Choroid plexus epithelial cell (primary cell): Measurements from ENCODE around the gene NCAPH2.
"Not testable (repeated sequence)": the region's sequence is repeated elsewhere in the genome, so short reads cannot be mapped to it uniquely, and the experiment has no call there.

Experiments used
- DNase-seq: peaks from one replicate; pipeline ENCODE4 v3.0.0-alpha.2; 2010; ENCODE audit warnings: low read depth
- H3K4me3 ChIP-seq: 2 replicates; pipeline ENCODE4 v1.5.1; 2011; ENCODE audit warnings: low read depth, mild to moderate bottlenecking, control low read depth, low read length, moderate library complexity
- CTCF ChIP-seq: conservative IDR thresholded peaks from 2 replicates; pipeline ENCODE4 v1.5.1; 2011; ENCODE audit warnings: low read depth, mild to moderate bottlenecking, control low read depth, inconsistent platforms, low read length, moderate library complexity

The NCAPH2 gene

GRCh38 chr22:50516068-50516467 lies 8.0 kb downstream of the NCAPH2 start:
- DNase-seq, result no peak
- no peak overlapping the region for H3K4me3 ChIP-seq
- TF ChIP-seq CTCF, result no peak

GRCh38 chr22:50516891-50517290 lies 8.9 kb downstream of the NCAPH2 start:
- no peak overlapping the region for H3K4me3 ChIP-seq
- no peak for TF ChIP-seq CTCF
- no peak for DNase-seq

DNA sequence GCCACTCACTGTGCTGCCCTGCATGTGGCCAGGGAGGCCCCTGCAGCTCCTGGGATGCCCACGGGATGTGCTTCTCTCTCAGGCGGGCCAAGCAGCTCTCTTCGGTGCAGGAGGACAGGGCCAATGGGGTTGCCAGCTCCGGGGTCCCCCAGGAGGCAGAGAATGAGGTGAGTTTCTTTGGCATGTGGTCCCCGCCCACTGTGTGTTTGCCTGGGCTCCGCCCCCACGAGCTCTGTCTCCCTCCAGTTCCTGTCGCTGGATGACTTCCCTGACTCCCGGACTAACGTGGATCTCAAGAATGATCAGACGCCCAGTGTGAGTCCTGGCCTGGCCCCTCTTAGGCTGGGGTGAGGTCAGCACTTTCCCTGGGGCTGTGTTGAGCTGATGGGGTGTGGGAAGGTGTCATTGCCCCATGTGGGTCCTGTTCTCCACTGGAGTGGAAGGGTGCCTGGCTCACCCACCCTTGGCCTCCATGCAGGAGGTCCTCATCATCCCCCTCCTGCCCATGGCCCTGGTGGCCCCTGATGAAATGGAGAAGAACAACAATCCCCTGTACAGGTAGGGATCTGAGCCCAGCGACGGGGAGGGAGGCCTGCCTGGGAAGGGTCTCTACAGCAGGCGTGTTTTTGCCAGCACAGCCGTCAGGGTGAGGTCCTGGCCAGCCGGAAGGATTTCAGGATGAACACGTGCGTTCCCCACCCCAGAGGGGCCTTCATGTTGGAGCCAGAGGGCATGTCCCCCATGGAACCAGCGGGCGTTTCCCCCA lies 9.7 kb downstream of the NCAPH2 start:
- no peak for DNase-seq
- no peak overlapping the region for H3K4me3 ChIP-seq
- TF ChIP-seq CTCF, result no peak

- no peak for DNase-seq
- H3K4me3 ChIP-seq, result no peak overlapping the region
- no peak for TF ChIP-seq CTCF
Measured at GRCh38 chr22:50518606-50519005, 10.6 kb downstream of the NCAPH2 start.

DNA sequence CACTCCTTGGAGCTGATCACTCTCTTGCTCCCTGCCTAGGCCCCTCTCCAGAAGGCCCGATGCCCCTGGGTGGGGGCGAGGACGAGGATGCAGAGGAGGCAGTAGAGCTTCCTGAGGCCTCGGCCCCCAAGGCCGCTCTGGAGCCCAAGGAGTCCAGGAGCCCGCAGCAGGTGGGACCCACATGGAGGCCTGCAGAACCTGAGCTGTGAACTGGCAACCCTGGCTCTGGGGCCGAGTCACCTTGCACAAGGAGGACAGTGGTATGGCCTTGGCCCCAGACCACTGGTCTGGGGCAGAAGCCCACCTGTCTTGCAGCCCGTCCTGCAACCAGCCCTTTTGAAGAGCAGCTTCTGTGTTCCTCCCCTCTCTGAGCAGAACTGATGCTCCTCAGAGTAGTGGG lies 11.1 kb downstream of the NCAPH2 start:
- no peak for DNase-seq
- H3K4me3 ChIP-seq, result no peak overlapping the region
- no peak for TF ChIP-seq CTCF

DNA sequence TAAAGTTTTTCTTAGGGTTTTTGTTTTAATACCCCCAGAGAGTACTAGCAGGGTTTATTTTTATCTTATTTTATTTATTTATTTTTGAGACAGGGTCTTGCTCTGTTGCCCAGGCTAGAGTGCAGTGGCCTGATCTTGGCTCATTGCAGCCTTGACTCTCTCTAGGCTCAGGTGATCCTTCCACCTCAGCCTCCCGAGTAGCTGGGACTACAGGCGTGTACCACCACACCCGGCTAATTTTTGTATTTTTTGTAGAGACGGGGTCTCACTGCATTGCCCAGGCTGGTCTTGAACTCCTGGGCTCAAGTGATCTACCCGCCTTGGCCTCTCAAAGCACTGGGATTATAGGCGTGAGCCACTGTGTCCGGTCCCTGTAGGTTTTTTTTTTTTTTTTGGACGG lies 12.2 kb downstream of the NCAPH2 start:
- H3K4me3 ChIP-seq, DNase-seq: not testable (repeated sequence)

DNA sequence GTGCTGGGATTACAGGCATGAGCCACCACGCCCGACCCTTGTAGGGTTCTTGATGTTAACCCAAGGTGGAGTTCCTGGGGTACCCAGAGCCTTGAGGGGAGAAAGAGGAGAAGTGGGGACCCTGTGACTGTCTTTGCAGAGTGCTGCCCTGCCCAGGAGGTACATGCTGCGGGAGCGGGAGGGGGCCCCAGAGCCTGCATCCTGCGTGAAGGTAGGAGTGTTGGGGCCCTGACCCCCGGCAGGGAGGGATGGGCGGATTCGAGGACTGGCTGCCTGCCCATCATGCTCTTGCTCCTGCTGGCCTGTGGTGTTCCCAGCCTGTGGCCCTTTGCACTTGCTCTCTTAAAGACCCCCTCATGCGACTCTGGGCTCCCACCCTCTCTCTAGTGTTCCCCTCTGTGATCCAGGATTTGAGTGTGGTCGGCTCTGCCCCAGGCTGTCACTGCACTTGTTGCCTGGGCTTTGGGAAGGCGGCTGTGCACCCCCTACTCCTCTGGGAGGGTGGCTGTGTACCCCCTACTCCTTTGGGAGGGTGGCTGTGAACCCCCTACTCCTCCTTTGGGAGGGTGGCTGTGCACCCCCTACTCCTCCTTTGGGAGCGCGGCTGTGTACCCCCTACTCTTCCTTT lies 12.9 kb downstream of the NCAPH2 start:
- H3K4me3 ChIP-seq, result no peak overlapping the region
- TF ChIP-seq CTCF, result no peak

More for the DNA sequence above, 12.9 kb downstream of the NCAPH2 start:
- DNase-seq, result no peak
